IMR-90 (cell line): Measurements from ENCODE around the gene GSG1L. TPM values are rescaled to one million over a fixed set of nuclear protein-coding genes. Genes with fewer than 3 reads are reported as not detected.
A peak's percentile ranks its signal among the peaks of the same experiment; 100 is the strongest.

Source experiments
- ATAC-seq: fragments of 200-7000 bp; cut with Tn5 transposase; 2 replicates; pipeline ENCODE4 v1.9.1; 2020; ENCODE audit warnings: low read depth, mild to moderate bottlenecking, moderate library complexity
- BruUV-seq: library from RNA; stranded (reverse); fragments of 400-500 nt; replicated peaks from 2 replicates; lab custom pipeline; 2021; lab: Mats Ljungman, UMichigan
- CTCF ChIA-PET: fragments of 300-600 bp; formaldehyde crosslinking; extraction: SDS; loops from one replicate; lab custom pipeline; 2021; ENCODE audit warnings: antibody characterized with exemption; lab: Yijun Ruan, JAX
- POLR2A ChIA-PET: fragments of 300-600 bp; sonication (Branson Sonifier 250); formaldehyde crosslinking; loops from one replicate; lab custom pipeline; 2022; ENCODE audit warnings: antibody characterized with exemption; ENCODE audit not compliant: unreplicated experiment; lab: Charles Lee
- DNase-seq: peaks from one replicate; pipeline ENCODE4 v3.0.0; 2013
- H2AFZ ChIP-seq: replicated peaks from 2 replicates; pipeline ENCODE3; 2013; ENCODE audit warnings: low read length, mild to moderate bottlenecking; ENCODE audit not compliant: poor library complexity
- H2AK5ac ChIP-seq: 2 replicates; pipeline ENCODE4 v1.6.1; 2013; ENCODE audit warnings: low read depth, low read length, inconsistent platforms
- H2AK9ac ChIP-seq: replicated peaks from 2 replicates; pipeline ENCODE3; 2013; ENCODE audit warnings: mild to moderate bottlenecking, low read depth, low read length, moderate library complexity; ENCODE audit not compliant: poor library complexity
- H2BK120ac ChIP-seq: 2 replicates; pipeline ENCODE4 v1.6.1; 2013; ENCODE audit warnings: low read depth, low read length, inconsistent platforms
- H2BK15ac ChIP-seq: 3 replicates; pipeline ENCODE4 v1.6.1; 2013; ENCODE audit warnings: low read depth, low read length, inconsistent platforms
- H2BK20ac ChIP-seq: 2 replicates; pipeline ENCODE4 v1.6.1; 2013; ENCODE audit warnings: low read depth, mild to moderate bottlenecking, inconsistent platforms, low read length, moderate library complexity
- H2BK5ac ChIP-seq: 2 replicates; pipeline ENCODE4 v1.6.1; 2013; ENCODE audit warnings: mild to moderate bottlenecking, low read depth, low read length, inconsistent platforms; ENCODE audit not compliant: poor library complexity, severe bottlenecking
- H3K14ac ChIP-seq: replicated peaks from 2 replicates; pipeline ENCODE4 v1.6.1; 2013; ENCODE audit warnings: low read depth, low read length, inconsistent platforms
- H3K18ac ChIP-seq: 2 replicates; pipeline ENCODE4 v1.6.1; 2013; ENCODE audit warnings: low read depth, low read length, control low read depth
- H3K23ac ChIP-seq: 2 replicates; pipeline ENCODE4 v1.6.1; 2013; ENCODE audit warnings: low read depth, low read length, inconsistent platforms
- H3K27ac ChIP-seq: 2 replicates; pipeline ENCODE4 v1.5.1; 2013; ENCODE audit warnings: mild to moderate bottlenecking, control low read depth, low read length; ENCODE audit not compliant: insufficient read depth
- H3K27me3 ChIP-seq: 2 replicates; pipeline ENCODE4 v1.6.1; 2013; ENCODE audit warnings: low read length; ENCODE audit not compliant: control insufficient read depth, insufficient read depth
- H3K36me3 ChIP-seq: 2 replicates; pipeline ENCODE4 v1.6.1; 2013; ENCODE audit warnings: low read length, mixed read lengths; ENCODE audit not compliant: control insufficient read depth, insufficient read depth
- H3K4ac ChIP-seq: 2 replicates; pipeline ENCODE4 v1.6.1; 2013; ENCODE audit warnings: low read depth, low read length, inconsistent platforms
- H3K4me1 ChIP-seq: 2 replicates; pipeline ENCODE4 v1.6.1; 2013; ENCODE audit warnings: low read length, mixed read lengths; ENCODE audit not compliant: control insufficient read depth, insufficient read depth
- H3K4me2 ChIP-seq: 2 replicates; pipeline ENCODE4 v1.6.1; 2013; ENCODE audit warnings: low read depth, mild to moderate bottlenecking, control low read depth, low read length, moderate library complexity
- H3K4me3 ChIP-seq: 2 replicates; pipeline ENCODE4 v1.5.1; 2013; ENCODE audit warnings: low read depth, mild to moderate bottlenecking, control low read depth, low read length, moderate library complexity; ENCODE audit not compliant: insufficient read depth
- H3K56ac ChIP-seq: 2 replicates; pipeline ENCODE4 v1.6.1; 2013; ENCODE audit warnings: low read length, inconsistent platforms; ENCODE audit not compliant: insufficient read depth; ENCODE audit errors: extremely low read depth
- H3K79me1 ChIP-seq, 2 experiments: 2 replicates each; pipeline ENCODE4 v1.6.1; 2013; ENCODE audit warnings: low read length in 2 of 2, inconsistent platforms in 1 of 2, low read depth in 1 of 2
- H3K9ac ChIP-seq: 2 replicates; pipeline ENCODE4 v1.6.1; 2013; ENCODE audit warnings: low read depth, low read length, control low read depth
- H3K9me1 ChIP-seq: 2 replicates; pipeline ENCODE4 v1.6.1; 2013; ENCODE audit warnings: low read length, inconsistent platforms; ENCODE audit not compliant: insufficient read depth
- H3K9me3 ChIP-seq: 2 replicates; pipeline ENCODE4 v1.6.1; 2013; ENCODE audit warnings: low read length; ENCODE audit not compliant: control insufficient read depth, insufficient read depth
- H4K20me1 ChIP-seq: 2 replicates; pipeline ENCODE4 v1.6.1; 2013; ENCODE audit warnings: low read length, inconsistent platforms; ENCODE audit not compliant: insufficient read depth
- H4K5ac ChIP-seq: 2 replicates; pipeline ENCODE4 v1.6.1; 2013; ENCODE audit warnings: mild to moderate bottlenecking, low read depth, low read length, control low read depth
- H4K8ac ChIP-seq, 2 experiments: 2 replicates each; pipeline ENCODE4 v1.6.1; 2013; ENCODE audit warnings: low read depth in 2 of 2, low read length in 2 of 2, control low read depth in 1 of 2, inconsistent platforms in 1 of 2
- H4K91ac ChIP-seq: 2 replicates; pipeline ENCODE4 v1.6.1; 2013; ENCODE audit warnings: low read depth, low read length, inconsistent platforms; ENCODE audit not compliant: insufficient read depth
- ELK1 ChIP-seq: fragments of 150-350 bp; IDR thresholded peaks from 2 replicates; pipeline ENCODE4 v1.6.1; 2016; ENCODE audit warnings: low read depth, mild to moderate bottlenecking, low read length, moderate library complexity, borderline replicate concordance
- USF2 ChIP-seq: fragments of 150-350 bp; IDR thresholded peaks from 2 replicates; pipeline ENCODE4 v1.6.1; 2017; ENCODE audit warnings: mild to moderate bottlenecking, antibody characterized with exemption, low read length, low read depth
- WGBS, 2 experiments: methylation state at CpG; one replicate each; pipeline versions ENCODE4 v1.1.5 to v1.1.7; 2013; ENCODE audit warnings: missing lambda C conversion rate in 2 of 2; ENCODE audit not compliant: insufficient read length in 1 of 2; ENCODE audit errors: extremely low coverage in 2 of 2; 5-methylcytosine and 5-hydroxymethylcytosine counted together
- dilution Hi-C: fragments of 300-500 bp; cut with HindIII; formaldehyde crosslinking; loops from one replicate; pipeline ENCODE4 v1.14.3; 2018; ENCODE audit warnings: low sequenced_read_pairs; ENCODE audit not compliant: unreplicated experiment
- in situ Hi-C: fragments of 300-500 bp; cut with MboI; formaldehyde crosslinking; loops from 3 replicates; pipeline ENCODE4 v1.14.3; 2019; ENCODE audit warnings: low sequenced_read_pairs, inconsistent platforms, mixed read lengths
- intact Hi-C: fragments of 100-400 bp; cut with micrococcal nuclease; formaldehyde crosslinking; loops from 2 replicates; pipeline ENCODE4 v1.10.0; 2022
- polyA plus RNA-seq, 3 experiments: library from polyadenylated mRNA; depleted of rRNA; stranded (reverse); fragments of >200 nt; gene quantifications; 2 replicates each; pipeline ENCODE4 v1.2.3, GENCODE V29; 2012; ENCODE audit warnings: low replicate concordance in 1 of 3
- total RNA-seq: library from RNA; depleted of rRNA; stranded (reverse); fragments of >200 nt; gene quantifications from 2 replicates; pipeline ENCODE4 v1.2.3, GENCODE V29; 2012

Gene GSG1L
- total and polyA plus RNA-seq, 2 of the 4 experiments (the other 2 are of a cell fraction): not detected

GRCh38 chr16:28027055-28027454 lies 36.5 kb downstream of the GSG1L start:
- Histone ChIP-seq H2BK15ac (no peak overlapping the region), H2AFZ (no peak overlapping the region), H4K20me1 (no peaks in the 10 kb centered on the region), H3K4me1 (no peaks in the 10 kb centered on the region), H3K14ac (no peak overlapping the region), H4K91ac (no peak overlapping the region), H3K79me1 (no peaks in the 10 kb centered on the region), H2BK20ac (no peak overlapping the region), H3K56ac (no peak overlapping the region), H3K9me1 (no peaks in the 10 kb centered on the region), H2AK5ac (no peak overlapping the region), H2AK9ac (no peak overlapping the region), H3K27me3 (peaks cover 2% of the 10 kb centered on the region; the same call in 1 of the 2 replicates), H4K5ac (no peak overlapping the region), H3K4ac (no peak overlapping the region), H3K4me2 (no peak overlapping the region), H3K36me3 (no peaks in the 10 kb centered on the region), H3K27ac (no peak overlapping the region), H2BK5ac (no peak overlapping the region), H2BK120ac (no peak overlapping the region), H3K23ac (no peak overlapping the region), H3K18ac (no peak overlapping the region), H4K8ac (no peak overlapping the region), H3K9ac (no peak overlapping the region), H3K4me3 (no peak overlapping the region), H3K9me3 (no peaks in the 10 kb centered on the region)
- intact Hi-C loops: no loop called here
- ATAC-seq (no peak), DNase-seq (no peak)
- TF ChIP-seq ELK1 (no peak), USF2 (peak; percentile 49)
- POLR2A ChIA-PET: no interaction called here
- no CpG with 5 or more reads among the region's 3 CpGs for WGBS, 2 experiments
- in situ Hi-C loops: no loop called here
- no TSS peak for BruUV-seq
- CTCF ChIA-PET: no interaction called here
- dilution Hi-C loops: no loop called here
